B cell (primary cell): Measurements from ENCODE around the gene SERGEF.

Experiments used
- CTCF ChIP-seq: fragments of 200-600 bp; IDR thresholded peaks from one replicate; pipeline ENCODE4 v1.8.0; 2022; ENCODE audit warnings: antibody characterized with exemption, mild to moderate bottlenecking
- EZH2 ChIP-seq: IDR thresholded peaks from 2 replicates; pipeline ENCODE4 v1.6.1; 2012; ENCODE audit warnings: borderline replicate concordance, low read depth, mild to moderate bottlenecking, moderate library complexity, low read length; ENCODE audit not compliant: insufficient read depth, poor library complexity, severe bottlenecking

- no peak for TF ChIP-seq CTCF
- no peak for TF ChIP-seq EZH2
Observed at GRCh38 chr11:17740649-17741235, 272.1 kb downstream of the SERGEF start.
